ENCODE results near the gene LAMTOR5.

Gene LAMTOR5

GRCh38 chr1:110393691-110394492 lies 13.6 kb downstream of the LAMTOR5 start:
- peaks cover 0 to 25% (median 9%) of the 10 kb centered on the region in 5 donors for H3K36me3 ChIP-seq (ENCODE audit: control insufficient read depth in 5 of 5, insufficient read depth in 5 of 5, low read length in 5 of 5)
- no peaks in the 10 kb centered on the region for H3K9me3 ChIP-seq (ENCODE audit: control insufficient read depth in 5 of 5, low read length in 5 of 5)
- H3K9ac ChIP-seq (ENCODE audit: low read length in 5 of 5) = no peak overlapping the region
- H3K4me1 ChIP-seq (ENCODE audit: control insufficient read depth in 5 of 5, insufficient read depth in 5 of 5, low read length in 5 of 5) = peaks cover 3 to 34% (median 27%) of the 10 kb centered on the region in 5 donors
- peak overlapping the region; percentile 13 for H3K27ac ChIP-seq (ENCODE audit: low read depth, low read length)
- no peak overlapping the region for H3K4me3 ChIP-seq (ENCODE audit: low read depth in 1 of 5, low read length in 5 of 5)
- no peaks in the 10 kb centered on the region for H3K27me3 ChIP-seq (ENCODE audit: control insufficient read depth in 5 of 5, insufficient read depth in 4 of 5, low read length in 5 of 5)

DNA sequence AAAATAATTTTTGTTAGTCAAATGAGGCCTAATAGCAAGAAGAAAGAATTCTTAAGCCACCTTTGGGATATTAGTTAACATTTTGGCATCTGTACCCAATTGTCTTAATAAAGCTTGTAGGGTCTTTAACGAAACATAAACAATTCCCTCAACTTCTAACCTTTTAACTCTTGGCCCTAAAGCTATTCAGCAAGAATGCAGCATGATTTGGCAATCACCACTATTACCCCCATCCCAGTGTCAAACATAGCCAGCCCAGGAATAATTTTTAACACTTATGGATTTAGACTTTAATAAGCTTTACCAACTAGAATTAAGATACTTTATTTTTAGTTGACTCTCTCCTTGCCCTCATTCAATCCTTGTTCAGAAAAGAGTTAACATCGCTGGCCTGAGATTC lies 14.2 kb downstream of the LAMTOR5 start:
- peaks cover 0 to 21% (median 4%) of the 10 kb centered on the region in 5 donors for H3K36me3 ChIP-seq (ENCODE audit: control insufficient read depth in 5 of 5, insufficient read depth in 5 of 5, low read length in 5 of 5)
- H3K4me3 ChIP-seq (ENCODE audit: low read depth in 1 of 5, low read length in 5 of 5) = no peak overlapping the region
- peaks cover 3 to 35% (median 28%) of the 10 kb centered on the region in 5 donors for H3K4me1 ChIP-seq (ENCODE audit: control insufficient read depth in 5 of 5, insufficient read depth in 5 of 5, low read length in 5 of 5)
- H3K9ac ChIP-seq (ENCODE audit: low read length in 5 of 5) = no peak overlapping the region
- H3K9me3 ChIP-seq (ENCODE audit: control insufficient read depth in 5 of 5, low read length in 5 of 5) = no peaks in the 10 kb centered on the region
- H3K27ac ChIP-seq (ENCODE audit: low read depth, low read length) = no peak overlapping the region
- H3K27me3 ChIP-seq (ENCODE audit: control insufficient read depth in 5 of 5, insufficient read depth in 4 of 5, low read length in 5 of 5) = no peaks in the 10 kb centered on the region

DNA sequence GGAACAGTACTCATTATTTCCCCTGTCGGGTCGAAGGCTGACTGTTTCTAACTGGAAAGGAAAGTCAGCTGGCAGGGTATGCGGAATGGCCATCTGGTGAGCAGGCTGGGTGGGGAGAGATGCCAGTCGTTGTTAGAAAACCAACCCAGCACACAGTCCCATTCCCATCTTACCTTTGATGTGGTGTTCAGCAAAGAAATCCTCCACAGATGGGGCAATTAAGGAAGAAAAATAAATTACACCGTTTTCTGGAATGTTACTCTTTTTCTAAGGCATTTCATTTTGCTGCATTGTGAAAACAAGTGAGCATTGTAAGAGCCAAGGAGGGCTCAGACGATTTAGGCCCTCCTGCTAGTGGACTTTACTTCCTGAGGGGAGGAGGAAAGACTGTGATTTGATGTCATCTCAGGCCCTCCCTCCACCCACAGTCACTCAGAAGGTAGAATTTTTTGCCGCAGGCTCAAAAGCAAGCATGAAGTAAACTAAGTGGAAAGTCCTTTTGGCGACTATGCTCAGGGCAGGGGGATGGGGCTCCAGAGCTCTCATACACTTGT lies 16.7 kb downstream of the LAMTOR5 start, which contains the start of gene SLC16A4:
Gene SLC16A4, minus strand, starts transcription at position 335 of the 554 bp plus-strand sequence. CDS start 1,703 bp downstream, outside the sequence.
- peak within 1 kb of the TSS in 2 of 5 donors; percentile 30 to 52 for H3K9ac ChIP-seq (ENCODE audit: low read length in 5 of 5)
- peak within 1 kb of the TSS in 4 of 5 donors; percentile 3 to 24 (median 8) for H3K4me3 ChIP-seq (ENCODE audit: low read depth in 1 of 5, low read length in 5 of 5)
- peaks cover 3 to 37% (median 28%) of the 10 kb centered on the region in 5 donors for H3K4me1 ChIP-seq (ENCODE audit: control insufficient read depth in 5 of 5, insufficient read depth in 5 of 5, low read length in 5 of 5)
- H3K9me3 ChIP-seq (ENCODE audit: control insufficient read depth in 5 of 5, low read length in 5 of 5) = no peaks in the 10 kb centered on the region
- H3K27ac ChIP-seq (ENCODE audit: low read depth, low read length) = peak within 1 kb of the TSS; percentile 48
- H3K36me3 ChIP-seq (ENCODE audit: control insufficient read depth in 5 of 5, insufficient read depth in 5 of 5, low read length in 5 of 5) = peaks cover 2 to 18% (median 4%) of the 10 kb centered on the region in 5 donors
- H3K27me3 ChIP-seq (ENCODE audit: control insufficient read depth in 5 of 5, insufficient read depth in 4 of 5, low read length in 5 of 5) = no peaks in the 10 kb centered on the region

DNA sequence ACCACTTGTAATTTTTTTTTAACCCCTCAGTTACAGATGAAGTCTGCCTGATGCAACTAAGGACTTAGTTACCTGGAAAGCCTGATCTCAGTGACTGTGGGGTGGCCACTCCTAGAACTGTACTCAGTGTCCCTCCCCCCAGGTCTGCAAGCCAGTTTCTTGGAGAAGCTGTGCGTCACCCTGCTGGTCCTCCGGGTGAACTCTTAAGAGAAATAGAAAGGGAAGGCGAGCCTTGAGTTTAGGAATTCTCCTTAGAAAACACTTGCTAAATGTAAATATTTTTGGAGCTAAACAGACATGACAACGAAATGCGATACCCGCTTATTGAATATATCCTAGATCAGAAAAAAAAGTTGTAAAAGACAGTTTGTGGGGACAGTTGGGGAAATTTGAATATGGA lies 17.4 kb downstream of the LAMTOR5 start:
- Histone ChIP-seq H3K27me3 (ENCODE audit: control insufficient read depth in 5 of 5, insufficient read depth in 4 of 5, low read length in 5 of 5) (no peaks in the 10 kb centered on the region), H3K9ac (ENCODE audit: low read length in 5 of 5) (peak overlapping the region in 2 of 5 donors; percentile 30 to 52), H3K4me1 (ENCODE audit: control insufficient read depth in 5 of 5, insufficient read depth in 5 of 5, low read length in 5 of 5) (peaks cover 3 to 37% (median 28%) of the 10 kb centered on the region in 5 donors), H3K36me3 (ENCODE audit: control insufficient read depth in 5 of 5, insufficient read depth in 5 of 5, low read length in 5 of 5) (peaks cover under 1 to 17% (median 2%) of the 10 kb centered on the region in 5 donors), H3K4me3 (ENCODE audit: low read depth in 1 of 5, low read length in 5 of 5) (peak overlapping the region in 3 of 5 donors; percentile 3 to 13 (median 4)), H3K27ac (ENCODE audit: low read depth, low read length) (peak overlapping the region; percentile 48), H3K9me3 (ENCODE audit: control insufficient read depth in 5 of 5, low read length in 5 of 5) (no peaks in the 10 kb centered on the region)

- H3K9me3 ChIP-seq (ENCODE audit: control insufficient read depth in 5 of 5, low read length in 5 of 5) = no peaks in the 10 kb centered on the region
- peaks cover 0 to 39% (median 29%) of the 10 kb centered on the region in 5 donors for H3K4me1 ChIP-seq (ENCODE audit: control insufficient read depth in 5 of 5, insufficient read depth in 5 of 5, low read length in 5 of 5)
- peaks cover 0 to 10% (median 3%) of the 10 kb centered on the region in 5 donors for H3K36me3 ChIP-seq (ENCODE audit: control insufficient read depth in 5 of 5, insufficient read depth in 5 of 5, low read length in 5 of 5)
- no peak overlapping the region for H3K4me3 ChIP-seq (ENCODE audit: low read depth in 1 of 5, low read length in 5 of 5)
- H3K9ac ChIP-seq (ENCODE audit: low read length in 5 of 5) = no peak overlapping the region
- H3K27me3 ChIP-seq (ENCODE audit: control insufficient read depth in 5 of 5, insufficient read depth in 4 of 5, low read length in 5 of 5) = no peaks in the 10 kb centered on the region
- H3K27ac ChIP-seq (ENCODE audit: low read depth, low read length) = peak overlapping the region; percentile 25
These were observed 20.3 kb downstream of the LAMTOR5 start for GRCh38 chr1:110387048-110387754.

- peaks cover 2 to 37% (median 28%) of the 10 kb centered on the region in 5 donors for H3K4me1 ChIP-seq (ENCODE audit: control insufficient read depth in 5 of 5, insufficient read depth in 5 of 5, low read length in 5 of 5)
- H3K27ac ChIP-seq (ENCODE audit: low read depth, low read length) = no peak overlapping the region
- H3K9ac ChIP-seq (ENCODE audit: low read length in 5 of 5) = no peak overlapping the region
- no peaks in the 10 kb centered on the region for H3K27me3 ChIP-seq (ENCODE audit: control insufficient read depth in 5 of 5, insufficient read depth in 4 of 5, low read length in 5 of 5)
- no peaks in the 10 kb centered on the region for H3K9me3 ChIP-seq (ENCODE audit: control insufficient read depth in 5 of 5, low read length in 5 of 5)
- H3K4me3 ChIP-seq (ENCODE audit: low read depth in 1 of 5, low read length in 5 of 5) = no peak overlapping the region
- H3K36me3 ChIP-seq (ENCODE audit: control insufficient read depth in 5 of 5, insufficient read depth in 5 of 5, low read length in 5 of 5) = peaks cover 0 to 10% (median 3%) of the 10 kb centered on the region in 5 donors
These were observed 22.1 kb downstream of the LAMTOR5 start for GRCh38 chr1:110385369-110385768.

- H3K27ac ChIP-seq (ENCODE audit: low read depth, low read length) = no peak overlapping the region
These were observed 22.7 kb downstream of the LAMTOR5 start for GRCh38 chr1:110384581-110385321.

DNA sequence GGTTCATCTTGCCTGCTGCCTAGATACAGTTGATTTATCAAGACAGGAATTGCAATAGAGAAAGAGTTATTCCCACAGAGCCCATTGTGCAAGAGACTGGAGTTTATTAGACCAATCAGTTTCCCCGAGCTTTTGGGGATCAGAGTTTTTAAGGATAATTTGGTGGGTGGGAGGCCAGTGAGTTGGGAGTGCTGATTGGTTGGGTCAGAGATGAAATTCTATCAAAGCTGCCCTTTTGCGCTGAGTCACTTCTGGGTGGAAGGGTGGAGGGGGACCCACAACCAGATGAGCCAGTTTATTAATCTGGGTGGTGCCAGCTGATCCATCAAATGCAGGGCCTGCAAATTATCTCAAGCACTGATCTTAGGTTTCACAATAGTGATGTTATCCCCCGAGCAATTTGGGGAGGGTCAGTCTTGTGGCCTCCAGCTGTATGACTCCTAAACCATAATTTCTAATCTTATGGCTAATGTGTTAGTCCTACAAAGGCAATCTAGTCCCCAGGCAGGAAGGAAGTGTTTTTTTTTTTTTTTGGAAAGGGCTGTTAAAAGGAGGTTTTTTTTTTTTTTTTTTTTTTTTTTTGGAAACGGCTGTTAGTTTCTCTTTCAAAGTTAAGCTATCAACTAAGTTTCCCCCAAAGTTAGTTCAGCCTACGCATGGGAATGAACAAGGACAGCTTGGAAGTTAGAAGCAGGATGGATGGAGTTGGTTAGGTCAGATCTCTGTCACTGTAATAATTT lies 24.1 kb downstream of the LAMTOR5 start:
- Histone ChIP-seq H3K9ac (ENCODE audit: low read length in 5 of 5) (peak overlapping the region in 2 of 5 donors; percentile 46 to 60), H3K27ac (ENCODE audit: low read depth, low read length) (peak overlapping the region; percentile 19), H3K4me3 (ENCODE audit: low read depth in 1 of 5, low read length in 5 of 5) (peak overlapping the region in 3 of 5 donors; percentile 6 to 42 (median 29)), H3K27me3 (ENCODE audit: control insufficient read depth in 5 of 5, insufficient read depth in 4 of 5, low read length in 5 of 5) (no peaks in the 10 kb centered on the region), H3K36me3 (ENCODE audit: control insufficient read depth in 5 of 5, insufficient read depth in 5 of 5, low read length in 5 of 5) (peaks cover 2 to 13% (median 8%) of the 10 kb centered on the region in 5 donors), H3K4me1 (ENCODE audit: control insufficient read depth in 5 of 5, insufficient read depth in 5 of 5, low read length in 5 of 5) (peaks cover 2 to 29% (median 20%) of the 10 kb centered on the region in 5 donors), H3K9me3 (ENCODE audit: control insufficient read depth in 5 of 5, low read length in 5 of 5) (no peaks in the 10 kb centered on the region)

More at GRCh38 chr1:110384581-110385321, 22.7 kb downstream of the LAMTOR5 start:
- H3K9ac ChIP-seq (ENCODE audit: low read length in 5 of 5) = no peak overlapping the region
- peaks cover 0 to 10% (median 3%) of the 10 kb centered on the region in 5 donors for H3K36me3 ChIP-seq (ENCODE audit: control insufficient read depth in 5 of 5, insufficient read depth in 5 of 5, low read length in 5 of 5)
- peaks cover 2 to 39% (median 29%) of the 10 kb centered on the region in 5 donors for H3K4me1 ChIP-seq (ENCODE audit: control insufficient read depth in 5 of 5, insufficient read depth in 5 of 5, low read length in 5 of 5)
- no peaks in the 10 kb centered on the region for H3K9me3 ChIP-seq (ENCODE audit: control insufficient read depth in 5 of 5, low read length in 5 of 5)
- no peak overlapping the region for H3K4me3 ChIP-seq (ENCODE audit: low read depth in 1 of 5, low read length in 5 of 5)
- no peaks in the 10 kb centered on the region for H3K27me3 ChIP-seq (ENCODE audit: control insufficient read depth in 5 of 5, insufficient read depth in 4 of 5, low read length in 5 of 5)

Measured in subcutaneous abdominal adipose tissue (tissue), 5 donors.